Activated CD8-positive, alpha-beta memory T cell treated with anti-CD3 and anti-CD28 coated beads, Interleukin-2, amount 50 U/mL, for 4 hours (primary cell): ENCODE results near the gene DARS1.

Experiments
- DNase-seq: peaks from one replicate; pipeline ENCODE4 v3.0.0-alpha.2; 2020

The DARS1 gene

DNA sequence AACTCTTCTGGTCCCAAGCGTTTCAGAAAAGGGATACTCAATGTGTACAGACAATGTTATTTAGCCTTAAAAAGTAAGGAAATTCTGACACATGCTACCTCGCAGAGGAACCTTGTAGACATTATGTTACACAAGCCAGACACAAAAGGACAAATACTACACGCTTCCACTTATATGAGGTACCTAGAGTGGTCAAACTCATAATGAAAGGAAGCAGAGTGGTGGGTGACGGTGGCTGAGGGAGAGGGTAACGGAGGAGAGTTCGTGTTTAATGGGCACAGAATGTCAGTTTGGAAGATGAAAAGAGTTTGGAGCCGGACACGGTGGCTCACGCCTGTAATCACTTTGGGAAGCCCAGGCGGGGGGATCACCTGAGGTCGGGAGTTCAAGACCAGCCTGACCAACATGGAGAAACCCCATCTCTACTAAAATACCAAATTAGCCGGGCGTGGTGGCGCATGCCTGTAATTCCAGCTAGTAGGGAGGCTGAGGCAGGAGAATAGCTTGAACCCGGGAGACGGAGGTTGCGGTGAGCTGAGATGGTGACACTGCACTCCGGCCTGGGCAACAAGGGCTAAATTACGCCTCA lies 110.6 kb downstream of the DARS1 start:
- DNase-seq, result no peak

DNA sequence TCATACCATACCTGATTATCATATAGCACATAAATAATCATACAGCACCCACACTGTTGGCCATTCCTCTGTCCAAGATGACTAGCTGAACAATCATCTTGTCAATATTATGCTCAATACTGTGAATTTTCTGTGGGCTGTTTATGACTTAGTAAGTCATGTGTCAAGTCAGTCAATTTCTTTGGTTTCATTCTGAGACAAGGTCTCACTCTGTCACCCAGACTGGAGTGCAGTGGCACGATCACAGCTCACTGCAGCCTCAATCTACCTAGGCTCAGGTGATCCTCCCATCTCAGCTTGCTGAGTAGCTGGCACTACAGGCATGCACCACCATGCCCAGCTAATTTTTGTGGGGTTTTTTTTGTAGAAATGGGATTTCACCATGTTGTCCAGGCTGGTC lies 114.9 kb downstream of the DARS1 start:
- DNase-seq, result no peak

DNA sequence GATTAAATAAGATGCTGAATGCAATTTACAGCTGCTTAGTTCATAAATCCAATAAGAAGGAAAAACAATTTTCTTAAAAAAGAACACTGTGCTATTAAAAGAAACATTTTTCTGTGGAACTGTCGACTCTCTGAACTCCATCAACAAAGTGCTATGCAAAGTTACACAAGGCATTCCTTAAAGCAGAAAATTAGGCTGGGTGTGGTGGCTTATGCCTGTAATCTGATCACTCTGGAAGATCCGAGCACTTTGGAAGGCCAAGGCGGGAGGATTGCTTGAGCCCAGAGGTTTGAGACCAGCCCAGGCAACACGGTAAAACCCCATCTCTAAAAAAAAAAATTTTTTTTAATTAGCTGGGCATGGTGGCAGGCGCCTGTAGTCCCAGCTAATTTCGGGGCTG lies 122.2 kb downstream of the DARS1 start:
- no peak for DNase-seq

DNA sequence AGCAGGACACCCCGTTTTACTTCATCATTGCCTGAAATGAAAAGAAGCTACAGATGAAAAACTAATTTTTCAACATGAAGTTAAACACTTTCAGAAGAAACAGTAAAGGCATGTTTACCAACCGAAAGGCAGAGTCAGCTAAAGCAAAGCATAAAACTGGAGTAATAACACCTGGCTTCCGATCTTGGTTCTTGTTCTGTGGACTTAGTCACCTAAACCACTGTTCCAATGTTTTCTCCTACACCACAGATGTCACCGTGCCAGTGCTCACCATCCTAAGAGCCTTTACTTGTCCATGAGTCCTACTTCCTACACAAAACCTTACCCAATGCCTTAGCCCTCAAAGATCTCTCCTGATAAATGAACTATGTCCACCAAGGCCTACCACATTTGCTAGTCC lies 122.7 kb downstream of the DARS1 start:
- DNase-seq, result no peak
